SK-N-MC (cell line): Measurements from ENCODE around the gene ZNF774.
A peak's percentile ranks its signal among the peaks of the same experiment; 100 is the strongest.

Experiments
- EZH2 ChIP-seq: fragments of 200-600 bp; sonication (generic); IDR thresholded peaks from one replicate; pipeline ENCODE4 v1.6.1; 2017; ENCODE audit warnings: antibody characterized with exemption
- FOXP2 ChIP-seq: optimal IDR thresholded peaks from 2 replicates; pipeline ENCODE3; 2011; ENCODE audit warnings: mild to moderate bottlenecking, moderate library complexity; ENCODE audit not compliant: insufficient read depth; ENCODE audit errors: extremely low read length, control extremely low read depth
- POLR2AphosphoS5 ChIP-seq: IDR thresholded peaks from 2 replicates; pipeline ENCODE4 v1.6.1; 2012; ENCODE audit warnings: mild to moderate bottlenecking, low read depth, low read length, borderline replicate concordance

DNA sequence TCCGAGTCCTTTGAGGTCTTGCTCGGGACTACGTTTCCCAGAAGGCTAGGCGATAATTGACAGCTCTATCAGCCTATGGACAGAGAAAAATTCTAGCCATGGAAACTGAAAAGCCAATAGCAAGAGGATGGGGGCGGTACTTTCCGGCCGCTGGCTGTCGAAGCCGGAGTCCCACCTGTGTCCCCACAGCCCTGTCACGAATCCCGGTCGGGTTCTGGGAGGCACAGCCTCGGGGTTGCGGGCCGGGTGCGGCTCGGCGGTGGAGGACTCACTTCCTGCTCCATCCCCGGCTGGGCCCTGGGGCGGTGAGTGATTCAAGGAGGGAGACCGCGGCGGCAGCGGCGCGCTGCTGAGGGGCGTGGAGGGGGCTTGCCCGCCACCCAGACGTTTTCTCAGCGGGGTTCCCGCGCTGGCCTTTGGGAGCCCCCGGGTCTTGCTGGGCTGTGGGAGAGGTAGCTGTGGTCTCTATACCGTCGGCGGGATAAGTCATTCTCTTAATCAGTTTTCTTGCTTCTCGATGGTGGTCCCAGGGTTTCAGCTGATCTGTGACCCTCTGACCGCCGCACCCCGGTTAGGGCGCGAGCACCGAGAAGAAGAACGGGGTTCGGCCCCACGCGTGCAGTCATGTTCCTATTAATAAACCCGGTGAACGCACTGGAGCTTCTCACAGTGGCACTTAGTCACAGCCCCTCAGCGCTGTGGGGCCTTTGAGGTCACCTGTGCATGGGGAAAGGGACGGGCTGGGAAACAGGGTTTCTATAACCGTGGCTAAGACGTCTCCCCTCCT, at the start of gene ZNF774:
- peak; percentile 58; the same call in 1 of the 2 replicates for TF ChIP-seq POLR2AphosphoS5
- TF ChIP-seq EZH2, result no peak
- no peak for TF ChIP-seq FOXP2
